Right lobe of liver (tissue), 4 donors: ENCODE results near the gene KREMEN2.

Experiments
- CTCF ChIP-seq, 4 donors: fragments of 200-600 bp in 3 of 4; fragments of 450-650 bp in 1 of 4; IDR thresholded peaks; one replicate each; pipeline versions ENCODE4 v1.5.1 to v1.8.0; 2016 to 2022; ENCODE audit warnings: antibody characterized with exemption in 4 of 4, mild to moderate bottlenecking in 2 of 4
- POLR2A ChIP-seq: fragments of 450-650 bp; IDR thresholded peaks from one replicate; pipeline ENCODE4 v1.6.1; 2017; ENCODE audit warnings: antibody characterized with exemption, mild to moderate bottlenecking
- donor health status: DM: no; HTN: no; CAD: no.
- donor health status: DM: no; HTN: no; CAD: no.
- donor health status: DM: no; HTN: yes; CAD: no.

GRCh38 chr16:2939968-2940367, 24.1 kb upstream of the KREMEN2 start:
- TF ChIP-seq CTCF (IDR thresholded peaks at IDR 0.05) (no peak), POLR2A (no peak)
